Measurements from ENCODE around the gene PSME3.

GRCh38 chr17:42872251-42872965, 39.2 kb downstream of the PSME3 start:
- TF ChIP-seq CTCF (IDR thresholded peaks at IDR 0.05) (no peak), POLR2A (IDR thresholded peaks at IDR 0.05) (no peak)
